H9 (cell line): Measurements from ENCODE around the gene RASGEF1C. TPM values are rescaled to one million over a fixed set of nuclear protein-coding genes. Genes with fewer than 3 reads are reported as not detected.

Experiments used
- DNase-seq: peaks from one replicate; pipeline ENCODE4 v3.0.0-alpha.2; 2017
- H2AFZ ChIP-seq: one replicate; pipeline ENCODE4 v1.6.1; 2013; ENCODE audit warnings: mild to moderate bottlenecking, low read length, control low read depth, moderate library complexity
- H2AK5ac ChIP-seq: 2 replicates; pipeline ENCODE4 v1.6.1; 2013; ENCODE audit warnings: low read length, control low read depth, mixed read lengths; ENCODE audit not compliant: insufficient read length
- H2BK120ac ChIP-seq: one replicate; pipeline ENCODE4 v1.6.1; 2013; ENCODE audit warnings: low read depth, mild to moderate bottlenecking, low read length, control low read depth, inconsistent platforms; ENCODE audit not compliant: poor library complexity, severe bottlenecking
- H2BK12ac ChIP-seq: 2 replicates; pipeline ENCODE4 v1.6.1; 2013; ENCODE audit warnings: low read length, control low read depth, mixed read lengths, low read depth; ENCODE audit not compliant: insufficient read length
- H2BK15ac ChIP-seq: 2 replicates; pipeline ENCODE4 v1.6.1; 2013; ENCODE audit warnings: low read depth, low read length, control low read depth
- H2BK20ac ChIP-seq: one replicate; pipeline ENCODE4 v1.6.1; 2013; ENCODE audit warnings: low read depth, mild to moderate bottlenecking, low read length, control low read depth, inconsistent platforms; ENCODE audit not compliant: poor library complexity, severe bottlenecking
- H2BK5ac ChIP-seq: 2 replicates; pipeline ENCODE4 v1.6.1; 2013; ENCODE audit warnings: low read length, control low read depth, mixed read lengths; ENCODE audit not compliant: insufficient read length
- H3K14ac ChIP-seq: 2 replicates; pipeline ENCODE4 v1.6.1; 2013; ENCODE audit warnings: low read length, control low read depth; ENCODE audit not compliant: insufficient read depth
- H3K18ac ChIP-seq: 2 replicates; pipeline ENCODE4 v1.6.1; 2013; ENCODE audit warnings: low read depth, mild to moderate bottlenecking, mixed read lengths, low read length, control low read depth; ENCODE audit not compliant: insufficient read length
- H3K23ac ChIP-seq: 2 replicates; pipeline ENCODE4 v1.6.1; 2013; ENCODE audit warnings: low read length, control low read depth, mixed read lengths, low read depth; ENCODE audit not compliant: insufficient read length
- H3K23me2 ChIP-seq: 2 replicates; pipeline ENCODE4 v1.6.1; 2013; ENCODE audit warnings: low read depth, mild to moderate bottlenecking, mixed read lengths, low read length, control low read depth; ENCODE audit not compliant: insufficient read length, poor library complexity, severe bottlenecking
- H3K27ac ChIP-seq: 2 replicates; pipeline ENCODE4 v1.5.1; 2013; ENCODE audit warnings: low read length, control low read depth, mixed read lengths, low read depth; ENCODE audit not compliant: insufficient read length
- H3K27me3 ChIP-seq: 2 replicates; pipeline ENCODE4 v1.6.1; 2013; ENCODE audit warnings: low read length, control low read depth, inconsistent platforms; ENCODE audit not compliant: insufficient read depth
- H3K4ac ChIP-seq: 2 replicates; pipeline ENCODE4 v1.6.1; 2013; ENCODE audit warnings: low read depth, mild to moderate bottlenecking, control low read depth, inconsistent platforms, low read length, moderate library complexity
- H3K4me1 ChIP-seq: 2 replicates; pipeline ENCODE4 v1.6.1; 2013; ENCODE audit warnings: low read length, control low read depth, inconsistent platforms; ENCODE audit not compliant: insufficient read depth
- H3K4me2 ChIP-seq: 2 replicates; pipeline ENCODE4 v1.6.1; 2013; ENCODE audit warnings: low read length, control low read depth, mixed read lengths; ENCODE audit not compliant: insufficient read length, insufficient read depth
- H3K56ac ChIP-seq: 2 replicates; pipeline ENCODE4 v1.6.1; 2013; ENCODE audit warnings: low read depth, mild to moderate bottlenecking, mixed read lengths, low read length, control low read depth; ENCODE audit not compliant: insufficient read length
- H3K79me1 ChIP-seq: 2 replicates; pipeline ENCODE4 v1.6.1; 2013; ENCODE audit warnings: low read depth, mild to moderate bottlenecking, moderate library complexity, low read length, control low read depth, inconsistent platforms; ENCODE audit not compliant: insufficient read depth, poor library complexity, severe bottlenecking
- H3K79me2 ChIP-seq: 2 replicates; pipeline ENCODE4 v1.6.1; 2013; ENCODE audit warnings: low read length, control low read depth, inconsistent platforms; ENCODE audit not compliant: insufficient read depth
- H3K9ac ChIP-seq: 2 replicates; pipeline ENCODE4 v1.6.1; 2013; ENCODE audit warnings: low read length, control low read depth, mixed read lengths; ENCODE audit not compliant: insufficient read length; ENCODE audit errors: extremely low read depth
- H3K9me3 ChIP-seq: one replicate; pipeline ENCODE4 v1.6.1; 2013; ENCODE audit warnings: low read depth, low read length, inconsistent platforms; ENCODE audit not compliant: control insufficient read depth
- H3T11ph ChIP-seq: one replicate; pipeline ENCODE4 v1.6.1; 2013; ENCODE audit warnings: mild to moderate bottlenecking, low read length, control low read depth, inconsistent platforms
- H4K20me1 ChIP-seq: one replicate; pipeline ENCODE4 v1.6.1; 2013; ENCODE audit not compliant: control insufficient read depth, insufficient read length, insufficient read depth
- H4K5ac ChIP-seq: 2 replicates; pipeline ENCODE4 v1.6.1; 2013; ENCODE audit warnings: low read depth, mild to moderate bottlenecking, mixed read lengths, low read length, control low read depth; ENCODE audit not compliant: insufficient read length
- H4K8ac ChIP-seq: replicated peaks from 2 replicates; pipeline ENCODE4 v1.6.1; 2013; ENCODE audit warnings: low read length, control low read depth, mixed read lengths, low read depth; ENCODE audit not compliant: insufficient read length
- H4K91ac ChIP-seq: 2 replicates; pipeline ENCODE4 v1.6.1; 2013; ENCODE audit warnings: low read depth, mild to moderate bottlenecking, moderate library complexity, mixed read lengths, low read length, control low read depth; ENCODE audit not compliant: insufficient read length
- H3K27ac Mint-ChIP-seq, 3 experiments: 2 replicates in 2 of 3; 3 replicates in 1 of 3; pipeline ENCODE4 v1.8.0; 2020 to 2021; ENCODE audit warnings: mixed read lengths in 3 of 3, mild to moderate bottlenecking in 1 of 3, moderate library complexity in 1 of 3
- H3K27me3 Mint-ChIP-seq: 2 replicates; pipeline ENCODE4 v1.8.0; 2021; ENCODE audit warnings: low read depth, mild to moderate bottlenecking, moderate library complexity, mixed read lengths
- H3K36me3 Mint-ChIP-seq, 3 experiments: 2 replicates in 2 of 3; 3 replicates in 1 of 3; pipeline ENCODE4 v1.8.0; 2020 to 2021; ENCODE audit warnings: low read depth in 3 of 3, mixed read lengths in 3 of 3; ENCODE audit not compliant: insufficient read depth in 1 of 3
- H3K4me1 Mint-ChIP-seq, 2 experiments: 2 replicates each; pipeline ENCODE4 v1.8.0; 2020; ENCODE audit warnings: mixed read lengths in 2 of 2
- H3K4me3 Mint-ChIP-seq, 2 experiments: 2 replicates in 1 of 2; 3 replicates in 1 of 2; pipeline ENCODE4 v1.8.0; 2020 to 2021; ENCODE audit warnings: mild to moderate bottlenecking in 2 of 2, mixed read lengths in 2 of 2, moderate library complexity in 1 of 2
- H3K9me3 Mint-ChIP-seq, 2 experiments: 2 replicates in 1 of 2; 3 replicates in 1 of 2; pipeline ENCODE4 v1.8.0; 2020; ENCODE audit warnings: mild to moderate bottlenecking in 2 of 2, mixed read lengths in 2 of 2, moderate library complexity in 1 of 2
- WGBS: extraction: QIAGEN DNeasy Blood & Tissue Kit; methylation state at CpG from one replicate; pipeline ENCODE4 v1.1.7; 2013; ENCODE audit warnings: missing lambda C conversion rate, low lambda C conversion rate, mixed read lengths; ENCODE audit not compliant: insufficient read length; ENCODE audit errors: extremely low coverage; 5-methylcytosine and 5-hydroxymethylcytosine counted together
- total RNA-seq: library from RNA; stranded (reverse); gene quantifications from 2 replicates; pipeline ENCODE4 v1.2.1, GENCODE V29; 2021
- TF ChIP-seq, protein P1 (sequence below): fragments of 200-600 bp; sonication (generic); conservative IDR thresholded peaks from 3 replicates; pipeline ENCODE4 v1.8.0; 2021; ENCODE audit warnings: antibody characterized with exemption, mild to moderate bottlenecking

Gene RASGEF1C
- total RNA-seq, 1 experiment from 2014 or later: 0.83 TPM

DNA sequence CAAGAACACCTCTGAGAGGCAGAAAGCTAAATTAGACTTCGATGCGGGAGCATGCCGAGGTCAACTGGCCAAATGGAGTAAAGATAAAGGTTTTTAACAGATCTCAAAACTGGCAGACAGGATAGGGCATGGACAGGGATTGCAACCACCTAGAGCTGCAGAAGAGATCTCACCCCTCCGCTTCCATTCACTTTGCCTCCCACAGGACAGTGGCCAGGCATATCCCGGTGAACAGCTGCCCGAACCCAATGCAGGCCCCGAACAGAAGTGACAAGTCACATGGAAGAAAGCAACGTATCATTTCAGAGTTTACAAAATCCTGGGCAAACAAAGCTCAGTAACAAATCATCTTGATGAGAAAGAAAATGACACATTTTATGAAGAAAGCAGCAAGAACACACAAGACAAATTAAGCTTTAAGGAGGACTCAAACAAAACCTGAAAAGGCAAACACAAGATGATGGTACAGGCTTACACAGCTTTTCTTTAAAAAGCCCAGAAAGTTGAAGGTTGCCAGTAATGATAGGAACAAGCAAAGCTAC, 155.9 kb downstream of the RASGEF1C start:
- Histone ChIP-seq H3T11ph (no peak overlapping the region), H2BK5ac (no peak overlapping the region), H2BK12ac (no peak overlapping the region), H3K56ac (no peak overlapping the region), H3K9me3 (no peaks in the 10 kb centered on the region), H4K91ac (no peak overlapping the region), H2BK15ac (no peak overlapping the region), H3K79me1 (peaks cover 7% of the 10 kb centered on the region), H3K79me2 (peaks cover 17% of the 10 kb centered on the region; the same call in 1 of the 2 replicates), H3K4me2 (no peak overlapping the region), H3K14ac (no peak overlapping the region), H3K23me2 (no peaks in the 10 kb centered on the region), H3K4ac (no peak overlapping the region), H4K20me1 (no peaks in the 10 kb centered on the region), H3K23ac (no peak overlapping the region), H2AFZ (no peak overlapping the region), H4K8ac (no peak overlapping the region), H4K5ac (no peak overlapping the region), H3K27me3 (no peaks in the 10 kb centered on the region), H3K9ac (no peak overlapping the region), H2AK5ac (no peak overlapping the region), H2BK120ac (no peak overlapping the region), H3K18ac (no peak overlapping the region), H3K4me1 (peaks cover 10% of the 10 kb centered on the region; the same call in 1 of the 2 replicates), H2BK20ac (no peak overlapping the region), H3K27ac (no peak overlapping the region)
- TF ChIP-seq, protein P1, sequence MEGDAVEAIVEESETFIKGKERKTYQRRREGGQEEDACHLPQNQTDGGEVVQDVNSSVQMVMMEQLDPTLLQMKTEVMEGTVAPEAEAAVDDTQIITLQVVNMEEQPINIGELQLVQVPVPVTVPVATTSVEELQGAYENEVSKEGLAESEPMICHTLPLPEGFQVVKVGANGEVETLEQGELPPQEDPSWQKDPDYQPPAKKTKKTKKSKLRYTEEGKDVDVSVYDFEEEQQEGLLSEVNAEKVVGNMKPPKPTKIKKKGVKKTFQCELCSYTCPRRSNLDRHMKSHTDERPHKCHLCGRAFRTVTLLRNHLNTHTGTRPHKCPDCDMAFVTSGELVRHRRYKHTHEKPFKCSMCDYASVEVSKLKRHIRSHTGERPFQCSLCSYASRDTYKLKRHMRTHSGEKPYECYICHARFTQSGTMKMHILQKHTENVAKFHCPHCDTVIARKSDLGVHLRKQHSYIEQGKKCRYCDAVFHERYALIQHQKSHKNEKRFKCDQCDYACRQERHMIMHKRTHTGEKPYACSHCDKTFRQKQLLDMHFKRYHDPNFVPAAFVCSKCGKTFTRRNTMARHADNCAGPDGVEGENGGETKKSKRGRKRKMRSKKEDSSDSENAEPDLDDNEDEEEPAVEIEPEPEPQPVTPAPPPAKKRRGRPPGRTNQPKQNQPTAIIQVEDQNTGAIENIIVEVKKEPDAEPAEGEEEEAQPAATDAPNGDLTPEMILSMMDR: no peak
- Mint-ChIP-seq H3K4me1 (peaks cover 76 to 81% of the 10 kb centered on the region in 2 experiments), H3K27ac (peak overlapping the region in 2 of 3 experiments; percentile 4 to 76; a peak in 2 of 7 replicates), H3K4me3 (no peak overlapping the region), H3K36me3 (peaks cover 1 to 4% (median 4%) of the 10 kb centered on the region in 3 experiments; a peak in 6 of 7 replicates), H3K27me3 (no peaks in the 10 kb centered on the region), H3K9me3 (no peaks in the 10 kb centered on the region)
- no peak for DNase-seq
- WGBS: no CpG with 5 or more reads among the region's 8 CpGs
